Activated CD4-positive, alpha-beta T cell treated with anti-CD3 and anti-CD28 coated beads for 24 hours (primary cell): Measurements from ENCODE around the gene FRMD5.
"Not testable (repeated sequence)": the region's sequence is repeated elsewhere in the genome, so short reads cannot be mapped to it uniquely, and the experiment has no call there.

Experiments used
- DNase-seq, 2 donors: peaks; one replicate each; pipeline ENCODE4 v3.0.0-alpha.2; 2020; ENCODE audit warnings: low read depth in 2 of 2

Gene FRMD5

GRCh38 chr15:43893956-43894355 lies 301.1 kb downstream of the FRMD5 start:
- DNase-seq: no peak

GRCh38 chr15:43889042-43889441 lies 306.0 kb downstream of the FRMD5 start:
- no peak for DNase-seq

DNA sequence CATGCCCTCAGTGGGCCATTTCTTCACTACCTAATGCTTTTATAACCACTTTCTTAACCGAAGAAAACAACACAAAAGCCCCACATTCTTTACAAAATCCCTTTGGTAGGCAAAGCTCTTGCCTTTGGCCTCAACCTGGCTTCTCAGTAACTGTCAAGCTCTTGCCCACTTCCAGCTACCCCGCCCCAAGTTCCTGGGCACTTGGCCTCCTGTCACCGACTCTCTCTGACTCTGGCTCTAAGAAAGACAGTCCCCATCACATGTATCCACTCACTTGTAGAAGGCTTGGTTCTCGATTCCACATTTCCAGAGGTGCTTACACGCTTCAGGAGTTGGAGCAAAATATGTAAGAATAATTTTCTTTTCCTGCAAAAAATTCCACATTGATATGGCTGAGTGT lies 307.2 kb downstream of the FRMD5 start:
- DNase-seq: no peak

- no peak for DNase-seq
Measured at GRCh38 chr15:43886558-43886957, 308.5 kb downstream of the FRMD5 start.

GRCh38 chr15:43883571-43883970 lies 311.5 kb downstream of the FRMD5 start:
- no peak for DNase-seq

GRCh38 chr15:43881944-43882343 lies 313.1 kb downstream of the FRMD5 start:
- no peak for DNase-seq

- no peak for DNase-seq
Measured at GRCh38 chr15:43881245-43881644, 313.8 kb downstream of the FRMD5 start.

GRCh38 chr15:43880406-43881194 lies 314.5 kb downstream of the FRMD5 start:
- DNase-seq: no peak

GRCh38 chr15:43879386-43880355 lies 315.4 kb downstream of the FRMD5 start:
- DNase-seq: no peak

- no peak for DNase-seq
Measured at GRCh38 chr15:43878446-43878845, 316.6 kb downstream of the FRMD5 start.

DNA sequence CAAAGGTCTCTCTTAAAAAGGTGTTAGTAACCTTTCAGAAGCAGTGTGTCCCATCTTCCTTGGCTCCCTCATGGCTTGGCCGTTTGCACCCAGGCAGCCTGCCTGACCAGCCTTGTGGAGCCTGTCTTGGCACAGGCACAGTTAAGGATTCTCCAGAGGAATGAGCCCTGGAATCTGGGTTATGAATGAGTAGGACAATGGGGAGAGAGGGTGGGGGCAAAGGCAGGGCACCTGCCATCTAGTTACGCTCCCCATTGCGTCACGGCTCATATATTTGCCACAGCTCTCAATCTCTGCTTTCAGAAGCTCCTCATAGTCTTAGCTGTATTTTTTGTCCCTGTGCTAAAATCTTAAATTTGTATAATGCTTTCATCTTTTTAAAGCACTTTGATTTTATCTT lies 317.7 kb downstream of the FRMD5 start:
- DNase-seq: no peak

DNA sequence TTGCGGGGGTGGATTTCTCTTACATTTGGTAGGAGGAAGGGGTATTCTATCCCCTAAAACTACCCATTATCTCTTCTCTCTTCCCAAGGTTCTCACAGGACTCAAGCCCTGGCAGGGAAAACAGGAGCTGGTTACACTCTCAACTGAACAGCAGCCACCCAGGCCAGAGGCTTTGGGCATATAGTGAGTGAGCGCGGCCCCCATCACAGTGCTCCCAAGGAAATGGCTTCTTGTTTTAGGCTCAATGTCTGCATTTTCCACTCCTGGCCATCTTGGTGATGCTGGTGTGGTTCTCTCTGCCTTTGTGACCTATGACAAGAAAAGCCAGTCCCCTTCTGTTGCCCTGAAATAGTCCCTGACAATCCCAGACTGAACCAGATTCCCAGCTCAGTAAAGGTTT lies 318.2 kb downstream of the FRMD5 start:
- DNase-seq: no peak

- no peak for DNase-seq
Measured at GRCh38 chr15:43873651-43874050, 321.4 kb downstream of the FRMD5 start.

DNA sequence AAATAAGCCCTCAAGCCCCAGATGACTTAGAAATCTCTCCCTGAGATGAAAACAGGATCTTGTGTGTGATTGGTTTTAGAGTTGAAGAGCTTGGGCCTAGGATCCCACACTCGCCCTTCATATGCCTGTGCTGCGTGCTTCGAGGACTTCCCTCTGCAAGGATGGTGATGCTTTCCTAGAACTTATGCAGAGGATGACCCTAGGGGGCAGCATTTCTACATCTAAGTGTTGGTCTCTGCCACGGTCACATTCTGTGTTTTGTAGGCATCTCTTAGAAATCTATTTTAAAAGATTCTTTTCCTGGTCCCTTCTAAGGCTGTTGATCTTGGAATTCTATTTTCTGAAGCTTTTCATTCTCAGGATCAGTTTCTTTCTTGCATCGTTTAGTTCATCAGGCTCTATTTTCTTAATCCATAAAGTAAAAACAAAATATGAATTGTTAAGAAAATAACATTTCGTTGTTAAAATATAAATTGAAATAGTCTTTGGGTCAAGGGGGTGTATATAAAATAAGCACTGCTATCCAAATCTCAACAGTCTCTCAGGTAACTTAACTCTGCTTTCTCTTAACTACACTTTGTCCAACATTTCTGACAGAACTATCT lies 322.6 kb downstream of the FRMD5 start:
- no peak for DNase-seq

DNA sequence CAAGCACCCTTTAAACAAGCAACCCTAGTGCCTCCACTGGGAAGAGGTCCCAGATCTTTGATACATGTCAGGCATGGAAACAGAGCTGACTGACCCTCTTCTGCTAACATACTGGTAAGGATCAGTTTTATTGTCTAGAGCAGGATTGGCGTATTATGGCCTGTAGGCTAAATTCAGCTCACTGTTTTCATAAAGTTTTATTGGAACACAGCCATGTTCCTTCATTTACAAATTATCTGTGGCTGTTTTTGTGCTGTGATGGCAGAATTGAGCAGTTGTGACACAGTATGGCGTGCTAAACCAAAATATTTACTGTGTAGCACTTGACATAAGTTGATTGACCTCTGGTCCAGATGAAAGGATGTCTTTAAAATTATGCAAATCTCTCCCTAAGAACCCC lies 323.2 kb downstream of the FRMD5 start:
- DNase-seq: no peak

GRCh38 chr15:43868406-43868805 lies 326.7 kb downstream of the FRMD5 start:
- DNase-seq: no peak

DNA sequence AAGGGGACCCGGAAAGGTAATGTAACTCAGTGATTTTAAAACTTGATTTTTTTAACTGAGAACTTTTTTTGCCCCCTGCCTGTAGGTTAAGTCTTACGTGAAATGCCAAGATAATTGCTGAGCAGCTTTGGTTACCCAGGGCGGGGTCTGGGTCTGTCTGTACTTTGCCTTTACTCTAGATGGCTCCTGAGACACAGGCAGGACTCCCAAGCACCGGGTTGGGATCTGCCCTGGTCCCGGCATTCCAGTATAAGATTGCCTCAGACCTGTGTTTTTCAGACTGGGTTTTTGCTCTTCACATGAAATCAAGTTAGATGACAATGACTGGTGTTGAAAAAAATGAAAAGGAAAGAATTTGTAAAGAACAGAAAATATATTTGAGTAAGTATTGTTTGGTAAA lies 328.0 kb downstream of the FRMD5 start:
- no peak for DNase-seq

- not testable (repeated sequence) for DNase-seq
Measured at GRCh38 chr15:43866636-43867035, 328.4 kb downstream of the FRMD5 start.

- DNase-seq: no peak
Measured at GRCh38 chr15:43859546-43859945, 335.5 kb downstream of the FRMD5 start.

- DNase-seq: no peak
Measured at GRCh38 chr15:43854801-43855200, 340.3 kb downstream of the FRMD5 start.

GRCh38 chr15:43852607-43853006 lies 342.5 kb downstream of the FRMD5 start:
- DNase-seq: no peak

GRCh38 chr15:43851251-43851650 lies 343.8 kb downstream of the FRMD5 start:
- DNase-seq: no peak
